Ovary (tissue), 9 donors: ENCODE measurements around the gene ADGRD1. TPM values are rescaled to one million over a fixed set of nuclear protein-coding genes. Genes with fewer than 3 reads are reported as not detected.

Experiments used
- DNase-seq, 5 donors: peaks; one replicate each; pipeline ENCODE4 v3.0.0-alpha.2; 2019 to 2020
- H3K27ac ChIP-seq, 2 donors: fragments of 200-600 bp; one replicate each; pipeline versions ENCODE4 v1.5.1 to v1.8.0; 2019 to 2022
- H3K27me3 ChIP-seq: fragments of 200-600 bp; one replicate; pipeline ENCODE4 v1.8.0; 2022
- H3K36me3 ChIP-seq: fragments of 200-600 bp; sonication (generic); one replicate; pipeline ENCODE4 v1.5.1; 2019
- H3K4me1 ChIP-seq: one replicate; pipeline ENCODE4 v1.8.1; 2013; ENCODE audit warnings: mild to moderate bottlenecking, moderate library complexity; ENCODE audit not compliant: insufficient read depth
- H3K4me3 ChIP-seq: fragments of 200-600 bp; sonication (generic); one replicate; pipeline ENCODE4 v1.5.1; 2017
- H3K9me3 ChIP-seq, 2 donors: fragments of 200-600 bp in 1 of 2; sonication (generic) in 1 of 2; one replicate each; pipeline versions ENCODE4 v1.5.1 to v1.8.1; 2013 to 2019; ENCODE audit warnings: mild to moderate bottlenecking in 1 of 2, moderate library complexity in 1 of 2
- CTCF ChIP-seq, 3 donors: fragments of 450-650 bp in 2 of 3; fragments of 200-600 bp in 1 of 3; IDR thresholded peaks; one replicate each; pipeline versions ENCODE4 v1.5.1 to v1.8.0; 2016 to 2022; ENCODE audit warnings: antibody characterized with exemption in 3 of 3, mild to moderate bottlenecking in 1 of 3
- EP300 ChIP-seq: sonication (generic); formaldehyde crosslinking; IDR thresholded peaks from one replicate; pipeline ENCODE4 v1.6.1; 2017; ENCODE audit warnings: antibody characterized with exemption
- POLR2A ChIP-seq: fragments of 450-650 bp; IDR thresholded peaks from one replicate; pipeline ENCODE4 v1.6.1; 2017; ENCODE audit warnings: antibody characterized with exemption, mild to moderate bottlenecking, moderate library complexity
- WGBS, 3 donors: extraction: QIAGEN DNeasy Blood & Tissue Kit in 1 of 3; methylation state at CpG; one replicate each; pipeline versions ENCODE4 v1.1.5 to v1.1.7; 2013 to 2017; 5-methylcytosine and 5-hydroxymethylcytosine counted together
- intact Hi-C, 4 donors: fragments of 100-400 bp; cut with DNase I; formaldehyde crosslinking; loops; one replicate each; pipeline versions ENCODE4 v1.11.0 to v1.15.1; 2022 to 2023
- polyA plus RNA-seq, 2 donors: library from polyadenylated mRNA; stranded (reverse); fragments of 200-250 nt in 1 of 2; fragments of 350-450 nt in 1 of 2; fragmentation: Illumina TruSeq in 1 of 2; extraction: RNeasy Lipid Tissue Mini Kit (QIAGEN cat#74804) in 1 of 2; gene quantifications; one replicate each; pipeline ENCODE4 v1.2.3, GENCODE V29; 2013 to 2014
- total RNA-seq, 7 donors: library from RNA; depleted of rRNA in 2 of 7; stranded (reverse); fragments of >200 nt in 2 of 7; fragmentation: NEBNext Ultra II Directional in 3 of 7; extraction: Animal tissue kit (Norgen Biotek cat#: 25700) in 3 of 7; gene quantifications; one replicate each; pipeline versions ENCODE4 v1.1.0 to v1.2.4, GENCODE V29; 2016 to 2023
- donor health status: DM: no; HTN: no; CAD: no; lungs with moderate emphysema.
- donor health status: DM: no; HTN: no; CAD: no.
- donor health status: Bipolar disorder and iron deficiency.
- donor health status: DM: yes; HTN: yes; CAD: no.
- donor health status: DM: no; HTN: no; CAD: no.
- donor health status: DM: yes; HTN: yes; CAD: no.

The ADGRD1 gene
- total and polyA plus RNA-seq, 9 donors = 7.6 to 75.3 (median 25.9) TPM

DNA sequence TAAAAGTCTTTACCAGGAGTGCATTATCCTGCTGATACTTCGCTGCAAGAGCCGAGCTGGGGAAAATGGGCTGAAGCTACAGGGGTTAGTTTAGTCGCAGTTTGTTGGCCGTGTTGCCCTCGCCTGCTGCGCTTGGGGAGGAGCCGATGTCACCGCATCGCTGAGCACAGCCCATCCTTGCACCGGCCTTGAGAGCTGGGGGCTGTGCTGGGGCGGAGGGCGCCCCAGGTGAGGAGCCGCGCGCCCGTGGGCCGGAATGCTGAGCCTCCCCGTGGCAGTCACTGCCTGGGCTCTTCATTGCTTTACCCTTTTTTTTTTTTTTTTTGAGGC lies 50.0 kb downstream of the ADGRD1 start:
- Histone ChIP-seq H3K4me1 (no peaks in the 10 kb centered on the region), H3K36me3 (no peaks in the 10 kb centered on the region), H3K27me3 (no peaks in the 10 kb centered on the region), H3K4me3 (no peak overlapping the region), H3K9me3 (no peaks in the 10 kb centered on the region), H3K27ac (no peak overlapping the region)
- DNase-seq = no peak
- intact Hi-C loops = no loop called here
- 81 to 91% (median 82%) methylated on average over 18 of the region's 18 CpGs for WGBS, 3 donors
- no peak for TF ChIP-seq CTCF (IDR thresholded peaks at IDR 0.05)
- no peak for TF ChIP-seq POLR2A
- no peak for TF ChIP-seq EP300

GRCh38 chr12:131004166-131004565 lies 50.5 kb downstream of the ADGRD1 start:
- intact Hi-C loops = no loop called here
- WGBS, 3 donors = 89 to 93% (median 92%) methylated on average over 22 of the region's 22 CpGs
- no peaks in the 10 kb centered on the region for H3K9me3 ChIP-seq
- TF ChIP-seq POLR2A (no peak), EP300 (no peak), CTCF (IDR thresholded peaks at IDR 0.05) (no peak)
- no peaks in the 10 kb centered on the region for H3K4me1 ChIP-seq
- no peaks in the 10 kb centered on the region for H3K27me3 ChIP-seq
- no peak overlapping the region for H3K27ac ChIP-seq
- no peaks in the 10 kb centered on the region for H3K36me3 ChIP-seq
- no peak overlapping the region for H3K4me3 ChIP-seq
- DNase-seq = no peak

- H3K4me1 ChIP-seq = no peaks in the 10 kb centered on the region
- DNase-seq = no peak
- H3K4me3 ChIP-seq = no peak overlapping the region
- no peaks in the 10 kb centered on the region for H3K27me3 ChIP-seq
- TF ChIP-seq EP300 (no peak), CTCF (IDR thresholded peaks at IDR 0.05) (no peak), POLR2A (no peak)
- no peaks in the 10 kb centered on the region for H3K36me3 ChIP-seq
- no peaks in the 10 kb centered on the region for H3K9me3 ChIP-seq
- intact Hi-C loops = no loop called here
- 85 to 87% (median 86%) methylated on average over 16 to 18 of the region's 18 CpGs for WGBS, 3 donors
- H3K27ac ChIP-seq = no peak overlapping the region
These were observed 51.7 kb downstream of the ADGRD1 start for GRCh38 chr12:131005161-131006035.

- 89 to 92% (median 92%) methylated on average over 19 to 21 of the region's 21 CpGs for WGBS, 3 donors
- intact Hi-C loops = no loop called here
- no peaks in the 10 kb centered on the region for H3K27me3 ChIP-seq
- H3K4me3 ChIP-seq = no peak overlapping the region
- H3K36me3 ChIP-seq = no peaks in the 10 kb centered on the region
- no peak for DNase-seq
- no peaks in the 10 kb centered on the region for H3K4me1 ChIP-seq
- H3K27ac ChIP-seq = no peak overlapping the region
- H3K9me3 ChIP-seq = no peaks in the 10 kb centered on the region
- TF ChIP-seq CTCF (IDR thresholded peaks at IDR 0.05) = no peak
- TF ChIP-seq EP300 = no peak
- no peak for TF ChIP-seq POLR2A
These were observed 52.5 kb downstream of the ADGRD1 start for GRCh38 chr12:131006036-131006735.
